Nephron (organoid): ENCODE data around the gene PRKG1.

ENCODE experiments used
- H3K27ac Mint-ChIP-seq, 3 experiments: 2 replicates each; pipeline ENCODE4 v1.8.0; 2020; ENCODE audit warnings: mixed read lengths in 3 of 3, mild to moderate bottlenecking in 2 of 3, moderate library complexity in 1 of 3
- H3K27me3 Mint-ChIP-seq: 2 replicates; pipeline ENCODE4 v1.8.0; 2021; ENCODE audit warnings: low read depth, mild to moderate bottlenecking, moderate library complexity, mixed read lengths
- H3K36me3 Mint-ChIP-seq: 2 replicates; pipeline ENCODE4 v1.8.0; 2020; ENCODE audit warnings: low read depth, mixed read lengths
- H3K4me1 Mint-ChIP-seq: 2 replicates; pipeline ENCODE4 v1.8.0; 2020; ENCODE audit warnings: mixed read lengths
- H3K4me3 Mint-ChIP-seq, 3 experiments: 2 replicates each; pipeline ENCODE4 v1.8.0; 2020; ENCODE audit warnings: mild to moderate bottlenecking in 3 of 3, mixed read lengths in 3 of 3, moderate library complexity in 2 of 3
- H3K9me3 Mint-ChIP-seq: 2 replicates; pipeline ENCODE4 v1.8.0; 2020; ENCODE audit warnings: mixed read lengths
- TF ChIP-seq, protein P1 (sequence below), 3 experiments: fragments of 200-600 bp; sonication (generic); IDR thresholded peaks; one replicate each; pipeline ENCODE4 v1.5.0; 2021; ENCODE audit warnings: antibody characterized with exemption in 3 of 3; ENCODE audit not compliant: unreplicated experiment in 3 of 3

Gene PRKG1

GRCh38 chr10:52346394-52347326, 1272.4 kb downstream of the PRKG1 start:
- Mint-ChIP-seq H3K9me3 (no peaks in the 10 kb centered on the region), H3K36me3 (no peaks in the 10 kb centered on the region), H3K4me3 (no peak overlapping the region), H3K4me1 (no peaks in the 10 kb centered on the region), H3K27me3 (no peaks in the 10 kb centered on the region), H3K27ac (no peak overlapping the region)
- TF ChIP-seq, protein P1, sequence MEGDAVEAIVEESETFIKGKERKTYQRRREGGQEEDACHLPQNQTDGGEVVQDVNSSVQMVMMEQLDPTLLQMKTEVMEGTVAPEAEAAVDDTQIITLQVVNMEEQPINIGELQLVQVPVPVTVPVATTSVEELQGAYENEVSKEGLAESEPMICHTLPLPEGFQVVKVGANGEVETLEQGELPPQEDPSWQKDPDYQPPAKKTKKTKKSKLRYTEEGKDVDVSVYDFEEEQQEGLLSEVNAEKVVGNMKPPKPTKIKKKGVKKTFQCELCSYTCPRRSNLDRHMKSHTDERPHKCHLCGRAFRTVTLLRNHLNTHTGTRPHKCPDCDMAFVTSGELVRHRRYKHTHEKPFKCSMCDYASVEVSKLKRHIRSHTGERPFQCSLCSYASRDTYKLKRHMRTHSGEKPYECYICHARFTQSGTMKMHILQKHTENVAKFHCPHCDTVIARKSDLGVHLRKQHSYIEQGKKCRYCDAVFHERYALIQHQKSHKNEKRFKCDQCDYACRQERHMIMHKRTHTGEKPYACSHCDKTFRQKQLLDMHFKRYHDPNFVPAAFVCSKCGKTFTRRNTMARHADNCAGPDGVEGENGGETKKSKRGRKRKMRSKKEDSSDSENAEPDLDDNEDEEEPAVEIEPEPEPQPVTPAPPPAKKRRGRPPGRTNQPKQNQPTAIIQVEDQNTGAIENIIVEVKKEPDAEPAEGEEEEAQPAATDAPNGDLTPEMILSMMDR (IDR thresholded peaks at IDR 0.05; ENCODE audit: unreplicated experiment in 3 of 3), result no peak

GRCh38 chr10:52347327-52347667, 1273.0 kb downstream of the PRKG1 start:
- H3K4me1 Mint-ChIP-seq, result no peaks in the 10 kb centered on the region
- TF ChIP-seq, protein P1 (IDR thresholded peaks at IDR 0.05; ENCODE audit: unreplicated experiment in 3 of 3), result no peak
- no peaks in the 10 kb centered on the region for H3K9me3 Mint-ChIP-seq
- H3K4me3 Mint-ChIP-seq, result no peak overlapping the region
- no peaks in the 10 kb centered on the region for H3K27me3 Mint-ChIP-seq
- no peak overlapping the region for H3K27ac Mint-ChIP-seq
- H3K36me3 Mint-ChIP-seq, result no peaks in the 10 kb centered on the region
